Activated T-cell treated with anti-CD3 and anti-CD28 coated beads, Interleukin-2, amount 50 U/mL, for 4 hours (primary cell): ENCODE data around the gene FGF7. TPM values are rescaled to one million over a fixed set of nuclear protein-coding genes. Genes with fewer than 3 reads are reported as not detected.
"Not testable (repeated sequence)": the region's sequence is repeated elsewhere in the genome, so short reads cannot be mapped to it uniquely, and the experiment has no call there.

Experiments
- ATAC-seq, 2 donors: fragments of 200-7000 bp; cut with Tn5 transposase; one replicate each; pipeline ENCODE4 v1.10.0; 2021
- DNase-seq: peaks from one replicate; pipeline ENCODE4 v3.0.0-alpha.2; 2020
- H3K27me3 Mint-ChIP-seq: one replicate; pipeline ENCODE4 v1.8.0; 2021; ENCODE audit warnings: low read depth, mixed read lengths
- H3K36me3 Mint-ChIP-seq: one replicate; pipeline ENCODE4 v1.8.0; 2022; ENCODE audit warnings: mixed read lengths; ENCODE audit not compliant: insufficient read depth
- H3K4me1 Mint-ChIP-seq: one replicate; pipeline ENCODE4 v1.8.0; 2021; ENCODE audit warnings: low read depth, mixed read lengths
- H3K4me3 Mint-ChIP-seq: one replicate; pipeline ENCODE4 v1.8.0; 2021; ENCODE audit warnings: mild to moderate bottlenecking, moderate library complexity, mixed read lengths
- H3K9me3 Mint-ChIP-seq: one replicate; pipeline ENCODE4 v1.8.0; 2021; ENCODE audit warnings: mixed read lengths
- total RNA-seq, 3 donors: library from RNA; stranded (reverse); gene quantifications; one replicate each; pipeline ENCODE4 v1.2.1, GENCODE V29; 2021

Gene FGF7
- total RNA-seq, 3 donors from 2014 or later: 0.08 TPM; not detected in 2

- Mint-ChIP-seq H3K36me3 (no peaks in the 10 kb centered on the region), H3K27me3 (no peaks in the 10 kb centered on the region), H3K4me1 (no peaks in the 10 kb centered on the region), H3K4me3 (no peak overlapping the region), H3K9me3 (no peaks in the 10 kb centered on the region)
- no peak for DNase-seq
- no peak for ATAC-seq
Measured at GRCh38 chr15:49492830-49493229, 69.8 kb downstream of the FGF7 start.

- Mint-ChIP-seq H3K36me3 (no peaks in the 10 kb centered on the region), H3K4me1 (no peaks in the 10 kb centered on the region), H3K27me3 (no peaks in the 10 kb centered on the region), H3K4me3 (no peak overlapping the region), H3K9me3 (no peaks in the 10 kb centered on the region)
- DNase-seq (no peak), ATAC-seq (no peak)
Measured at GRCh38 chr15:49494842-49495241, 71.8 kb downstream of the FGF7 start.

- H3K4me1 Mint-ChIP-seq: no peaks in the 10 kb centered on the region
- no peak overlapping the region for H3K4me3 Mint-ChIP-seq
- ATAC-seq (no peak), DNase-seq (no peak)
- H3K27me3 Mint-ChIP-seq: no peaks in the 10 kb centered on the region
- no peaks in the 10 kb centered on the region for H3K36me3 Mint-ChIP-seq
- no peaks in the 10 kb centered on the region for H3K9me3 Mint-ChIP-seq
Measured at GRCh38 chr15:49495993-49496753, 73.1 kb downstream of the FGF7 start.

GRCh38 chr15:49501586-49501985, 78.5 kb downstream of the FGF7 start:
- Mint-ChIP-seq H3K4me3 (no peak overlapping the region), H3K27me3 (no peaks in the 10 kb centered on the region), H3K4me1 (no peaks in the 10 kb centered on the region), H3K9me3 (peaks cover 3% of the 10 kb centered on the region), H3K36me3 (no peaks in the 10 kb centered on the region)
- ATAC-seq (no peak), DNase-seq (no peak)

GRCh38 chr15:49506341-49506740, 83.3 kb downstream of the FGF7 start:
- Mint-ChIP-seq H3K36me3 (no peaks in the 10 kb centered on the region), H3K9me3 (peaks cover 3% of the 10 kb centered on the region), H3K4me1 (no peaks in the 10 kb centered on the region), H3K27me3 (no peaks in the 10 kb centered on the region), H3K4me3 (no peak overlapping the region)
- no peak for DNase-seq
- ATAC-seq: no peak

GRCh38 chr15:49507261-49507660, 84.2 kb downstream of the FGF7 start:
- no peaks in the 10 kb centered on the region for H3K36me3 Mint-ChIP-seq
- ATAC-seq (no peak), DNase-seq (no peak)
- no peaks in the 10 kb centered on the region for H3K4me1 Mint-ChIP-seq
- no peak overlapping the region for H3K4me3 Mint-ChIP-seq
- no peaks in the 10 kb centered on the region for H3K27me3 Mint-ChIP-seq
- peaks cover 3% of the 10 kb centered on the region for H3K9me3 Mint-ChIP-seq

GRCh38 chr15:49512739-49513138, 89.7 kb downstream of the FGF7 start:
- H3K4me1 Mint-ChIP-seq, H3K4me3 Mint-ChIP-seq, H3K27me3 Mint-ChIP-seq, DNase-seq, ATAC-seq, H3K36me3 Mint-ChIP-seq, H3K9me3 Mint-ChIP-seq: not testable (repeated sequence)

- no peak for DNase-seq
- no peak for ATAC-seq
- peaks cover 15% of the 10 kb centered on the region for H3K27me3 Mint-ChIP-seq
- H3K4me3 Mint-ChIP-seq: no peak overlapping the region
- H3K4me1 Mint-ChIP-seq: no peaks in the 10 kb centered on the region
- H3K36me3 Mint-ChIP-seq: peaks cover 2% of the 10 kb centered on the region
- H3K9me3 Mint-ChIP-seq: peaks cover 30% of the 10 kb centered on the region
Measured at GRCh38 chr15:49521802-49522201, 98.8 kb downstream of the FGF7 start.

- no peaks in the 10 kb centered on the region for H3K4me1 Mint-ChIP-seq
- H3K9me3 Mint-ChIP-seq: peaks cover 27% of the 10 kb centered on the region
- ATAC-seq: no peak
- H3K27me3 Mint-ChIP-seq: peaks cover 11% of the 10 kb centered on the region
- no peak for DNase-seq
- peaks cover 2% of the 10 kb centered on the region for H3K36me3 Mint-ChIP-seq
- no peak overlapping the region for H3K4me3 Mint-ChIP-seq
Measured at GRCh38 chr15:49528289-49528688, 105.2 kb downstream of the FGF7 start.

- Mint-ChIP-seq H3K9me3 (peaks cover 34% of the 10 kb centered on the region), H3K4me3 (no peak overlapping the region), H3K4me1 (no peaks in the 10 kb centered on the region), H3K36me3 (no peaks in the 10 kb centered on the region), H3K27me3 (peaks cover 8% of the 10 kb centered on the region)
- no peak for ATAC-seq
- DNase-seq: no peak
Measured at GRCh38 chr15:49530092-49530491, 107.0 kb downstream of the FGF7 start.

Other genes with a start within 250 kb of the FGF7 start
- 1 to 10 TPM; 1.3 to 2.4 (median 1.6) TPM for gene FAM227B, start 197.6 kb downstream of the FGF7 start, total RNA-seq
- 10 to 100 TPM; 22.3 to 26.2 (median 23.5) TPM for gene DTWD1, start 197.8 kb downstream of the FGF7 start, total RNA-seq